Fibroblast of the aortic adventitia (primary cell): ENCODE data around the gene HSD17B11. TPM values are rescaled to one million over a fixed set of nuclear protein-coding genes. Genes with fewer than 3 reads are reported as not detected.
A peak's percentile ranks its signal among the peaks of the same experiment; 100 is the strongest.
"Not testable (repeated sequence)": the region's sequence is repeated elsewhere in the genome, so short reads cannot be mapped to it uniquely, and the experiment has no call there.

Experiments used
- DNase-seq: peaks from one replicate; pipeline ENCODE4 v3.0.0-alpha.2; 2010; ENCODE audit warnings: low read depth
- H3K4me3 ChIP-seq: 2 replicates; pipeline ENCODE4 v1.5.1; 2011; ENCODE audit warnings: low read depth, mild to moderate bottlenecking, control low read depth, low read length, moderate library complexity
- CTCF ChIP-seq: IDR thresholded peaks from 2 replicates; pipeline ENCODE4 v1.5.1; 2011; ENCODE audit warnings: mild to moderate bottlenecking, low read length, control low read depth, inconsistent platforms; ENCODE audit not compliant: insufficient read depth
- total RNA-seq: library from RNA; depleted of rRNA; stranded (reverse); fragments of >200 nt; gene quantifications from 2 replicates; pipeline ENCODE4 v1.2.3, GENCODE V29; 2012; ENCODE audit warnings: low replicate concordance

HSD17B11 gene
- total RNA-seq, 1 donor, result 46.8 TPM

GRCh38 chr4:87405211-87405820, 14.3 kb upstream of the HSD17B11 start:
- H3K4me3 ChIP-seq, result no peak overlapping the region
- DNase-seq, result peak; percentile 40
- TF ChIP-seq CTCF, result no peak

GRCh38 chr4:87403732-87404131, 12.7 kb upstream of the HSD17B11 start:
- DNase-seq, result peak; percentile 81
- H3K4me3 ChIP-seq, result not testable (repeated sequence)

- no peak overlapping the region for H3K4me3 ChIP-seq
- TF ChIP-seq CTCF, result no peak
- no peak for DNase-seq
Observed at GRCh38 chr4:87399954-87400353, 9.0 kb upstream of the HSD17B11 start.

GRCh38 chr4:87399148-87399547, 8.2 kb upstream of the HSD17B11 start:
- TF ChIP-seq CTCF, result no peak
- no peak for DNase-seq
- H3K4me3 ChIP-seq, result no peak overlapping the region

- H3K4me3 ChIP-seq, DNase-seq: not testable (repeated sequence)
Observed at GRCh38 chr4:87395851-87396250, 4.9 kb upstream of the HSD17B11 start.

GRCh38 chr4:87395073-87395472, 4.1 kb upstream of the HSD17B11 start:
- H3K4me3 ChIP-seq, DNase-seq: not testable (repeated sequence)

GRCh38 chr4:87392183-87392582, 1.2 kb upstream of the HSD17B11 start:
- no peak for DNase-seq
- no peak overlapping the region for H3K4me3 ChIP-seq
- TF ChIP-seq CTCF, result no peak

GRCh38 chr4:87391576-87392054, 627 bp upstream of the HSD17B11 start:
- H3K4me3 ChIP-seq, result peak overlapping the region; percentile 71
- DNase-seq, result no peak
- TF ChIP-seq CTCF, result no peak

- peak overlapping the region; percentile 71 for H3K4me3 ChIP-seq
- no peak for TF ChIP-seq CTCF
- no peak for DNase-seq
Observed at GRCh38 chr4:87390551-87390890, 467 bp downstream of the HSD17B11 start.

GRCh38 chr4:87390055-87390454, 933 bp downstream of the HSD17B11 start:
- DNase-seq, result not testable (repeated sequence)
- peak overlapping the region; percentile 71 for H3K4me3 ChIP-seq
